Stimulated activated CD4-positive, alpha-beta T cell treated with anti-CD3 and anti-CD28 coated beads, Interleukin-1b, Interleukin-23, amount 100 ng/mL, for 48 hours (primary cell): Measurements from ENCODE around the gene TTF1.
"Not testable (repeated sequence)": the region's sequence is repeated elsewhere in the genome, so short reads cannot be mapped to it uniquely, and the experiment has no call there.

Source experiments
- DNase-seq: peaks from one replicate; pipeline ENCODE4 v3.0.0-alpha.2; 2020

Gene TTF1

DNA sequence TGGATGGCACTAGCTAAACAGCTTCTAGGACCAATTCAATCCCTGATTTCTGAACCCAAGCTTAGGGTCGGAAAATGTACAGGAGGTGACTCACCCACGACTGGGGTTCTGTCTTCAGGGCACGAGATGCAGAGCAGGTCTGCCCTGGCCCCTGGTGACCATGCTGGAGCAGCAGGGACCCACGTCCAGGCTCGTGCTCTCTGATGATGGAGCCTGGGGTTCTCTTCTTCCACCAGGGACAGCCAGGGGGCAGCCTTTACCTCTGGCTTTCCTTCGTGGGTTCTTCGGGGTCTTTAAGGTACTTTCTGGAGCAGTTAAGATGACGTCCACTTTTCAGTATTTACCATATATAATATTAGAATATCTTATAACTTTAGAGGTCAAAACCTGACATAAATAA, 5.4 kb upstream of the TTF1 start:
- peak; percentile 19 for DNase-seq

DNA sequence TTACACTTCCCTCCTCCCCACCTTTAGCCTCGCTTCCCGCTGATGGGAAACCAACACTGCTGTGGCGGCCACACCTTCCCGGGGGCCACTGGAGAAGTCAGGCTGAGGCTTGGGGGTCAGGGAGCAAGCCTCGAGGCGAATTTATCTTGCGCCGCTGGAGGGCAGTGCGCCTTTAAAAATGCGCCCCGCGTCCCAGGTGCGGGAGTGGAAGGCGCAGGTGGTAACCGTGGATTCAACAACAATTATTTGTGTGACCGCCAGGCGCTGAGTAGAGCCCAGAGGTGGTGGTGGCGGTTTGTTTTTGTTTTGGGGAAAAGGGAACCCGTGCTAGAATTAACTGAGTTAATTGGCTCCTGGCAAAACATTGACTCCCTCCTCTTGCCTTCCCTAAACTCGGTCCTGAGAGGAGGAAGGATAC, 4.5 kb upstream of the TTF1 start:
- peak; percentile 68 for DNase-seq

DNA sequence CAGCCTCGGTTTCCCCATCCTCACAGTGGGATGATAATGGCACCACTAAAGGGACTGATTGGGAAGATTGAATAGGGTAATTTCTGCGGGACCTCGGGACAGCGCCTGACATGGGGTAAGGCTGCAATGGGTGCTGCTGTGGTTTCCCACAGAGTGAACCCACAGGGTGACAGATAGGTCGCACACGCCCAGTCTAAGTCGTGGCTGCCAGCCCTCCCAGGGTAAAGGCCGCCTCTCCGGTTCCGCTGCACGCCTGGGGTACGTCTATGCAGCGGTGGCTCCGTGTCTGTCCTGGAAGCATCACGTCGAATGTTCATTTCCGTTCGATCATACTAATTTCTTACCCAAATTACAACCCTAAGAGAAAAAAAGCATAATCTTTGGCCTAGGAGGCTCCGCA, 4.0 kb upstream of the TTF1 start:
- no peak for DNase-seq

DNA sequence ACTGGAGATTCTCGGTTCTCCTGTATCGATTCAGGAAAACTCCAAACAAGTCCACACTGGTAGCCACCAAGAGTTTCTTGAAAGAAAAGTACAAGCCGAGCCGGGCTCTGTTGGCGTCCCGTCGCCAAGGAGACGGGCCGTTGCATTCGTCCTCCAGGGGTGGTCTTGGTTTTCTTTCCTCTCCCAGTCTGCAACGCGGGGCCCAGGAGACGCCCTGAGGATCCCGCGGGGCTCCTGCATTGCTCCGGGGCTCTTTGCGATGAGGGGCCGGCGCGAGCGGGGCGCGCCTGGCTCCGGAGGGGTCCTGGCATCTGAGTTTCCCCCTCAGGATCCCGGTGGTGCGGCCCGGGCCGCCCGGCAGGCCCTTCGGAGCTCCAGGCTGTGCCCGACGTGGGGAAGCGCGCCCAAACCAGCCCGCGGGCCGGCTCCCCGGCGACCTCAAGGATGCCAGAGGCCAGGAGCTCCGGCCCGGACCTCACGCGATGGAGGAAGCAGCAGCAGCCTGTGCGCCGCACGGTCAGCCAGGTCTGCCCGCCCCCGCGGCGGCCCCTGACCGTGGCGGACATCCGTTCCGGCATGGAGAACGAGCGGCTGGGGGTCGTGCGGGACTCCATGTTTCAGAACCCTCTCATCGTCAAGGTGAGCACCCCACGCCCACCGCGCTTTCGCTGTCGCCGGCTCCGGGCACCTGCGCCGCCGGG, 3.3 kb upstream of the TTF1 start, which contains the start of gene CFAP77:
Gene CFAP77 (plus strand): TSS at position 384 of the 701 bp plus-strand sequence. CDS start 61 bp downstream, at position 445.
- DNase-seq: peak; percentile 17

DNA sequence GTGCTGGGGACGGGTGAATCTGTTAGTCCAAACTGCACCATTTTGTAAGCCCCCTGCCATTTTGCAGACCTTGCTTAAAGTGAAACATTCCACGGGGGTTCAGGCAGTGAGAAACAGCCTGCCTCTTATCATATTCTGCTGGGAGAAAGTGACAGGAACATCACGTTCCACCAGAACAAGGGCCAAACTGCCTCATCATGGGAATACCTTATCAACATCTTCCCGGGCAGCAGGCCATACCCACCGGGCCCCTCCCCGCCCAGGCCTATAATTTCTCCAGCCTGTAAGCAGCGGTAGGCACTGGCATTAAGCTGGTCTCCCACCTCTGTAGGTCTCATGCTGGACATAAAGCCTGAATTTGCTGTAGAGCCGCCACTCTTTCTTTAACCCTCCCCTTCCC, 1.9 kb upstream of the TTF1 start:
- no peak for DNase-seq

DNA sequence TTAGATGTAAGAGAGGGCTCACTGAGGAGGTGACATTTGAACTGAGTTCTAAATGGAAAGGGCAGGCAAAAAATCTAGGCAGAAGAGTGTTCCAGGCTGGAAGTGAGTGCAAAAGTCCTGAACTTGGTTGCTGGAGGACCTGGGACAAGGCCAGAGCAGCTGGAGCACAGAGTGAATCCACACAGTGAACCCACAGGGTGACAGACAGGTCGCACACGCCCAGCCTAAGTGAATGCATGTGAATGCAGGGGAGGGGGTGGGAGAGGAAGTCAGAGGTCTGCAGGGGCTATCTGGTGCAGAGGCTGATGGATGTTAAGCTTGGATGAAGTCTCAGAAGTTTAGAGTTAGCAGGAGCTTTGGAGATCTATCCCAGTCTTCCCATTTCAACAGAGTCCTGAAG, 556 bp upstream of the TTF1 start:
- DNase-seq: no peak

DNA sequence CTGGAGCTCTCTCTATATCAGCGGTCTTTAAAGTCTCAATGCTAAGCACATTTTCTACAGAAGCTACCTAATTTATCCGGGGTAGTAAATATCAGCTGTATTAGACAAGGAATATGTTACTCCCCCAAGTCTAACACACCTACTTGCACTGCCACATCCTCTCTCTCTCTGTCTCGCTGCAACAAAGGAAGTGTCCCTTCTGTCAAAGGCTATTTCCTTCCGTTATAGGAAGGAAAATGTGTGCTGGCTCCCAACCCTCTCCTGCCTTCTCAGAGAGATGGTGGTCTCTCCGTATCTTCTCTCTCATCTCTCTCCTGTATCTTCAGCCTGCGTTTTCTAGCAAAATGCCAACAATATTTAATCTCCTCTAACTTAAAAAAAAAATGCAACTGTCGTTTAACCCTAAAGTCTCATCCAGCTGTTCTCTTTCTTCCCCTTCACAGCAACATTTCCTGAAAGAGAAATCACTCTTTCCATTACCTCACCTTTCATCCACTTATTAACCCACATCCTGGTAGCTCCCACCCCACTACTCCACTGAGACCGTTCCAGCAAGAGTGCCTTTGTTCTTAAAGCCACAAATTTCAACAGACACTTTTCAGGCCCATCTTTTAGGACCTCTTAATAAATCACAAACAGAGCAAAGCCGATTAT, 2.3 kb downstream of the TTF1 start:
- peak; percentile 12 for DNase-seq

DNA sequence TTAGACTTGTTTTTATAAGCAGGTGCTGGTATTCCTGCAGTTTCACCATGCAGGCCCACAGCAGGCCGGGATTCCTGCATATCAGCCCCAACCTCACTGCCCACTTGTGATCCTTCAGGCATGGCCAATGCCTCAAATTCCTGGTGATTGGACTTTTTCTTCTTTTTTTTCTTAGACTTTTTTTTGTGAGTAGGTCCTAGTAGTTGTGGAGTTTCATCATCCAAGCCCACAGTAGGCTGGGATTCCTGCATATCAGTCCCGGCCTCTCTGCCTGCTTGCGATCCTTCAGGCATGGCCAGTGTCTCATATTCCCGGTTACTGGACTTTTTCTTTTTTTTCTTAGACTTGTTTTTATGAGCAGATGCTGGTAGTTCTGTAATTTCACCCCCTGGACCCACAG, 4.8 kb downstream of the TTF1 start:
- DNase-seq: no peak

DNA sequence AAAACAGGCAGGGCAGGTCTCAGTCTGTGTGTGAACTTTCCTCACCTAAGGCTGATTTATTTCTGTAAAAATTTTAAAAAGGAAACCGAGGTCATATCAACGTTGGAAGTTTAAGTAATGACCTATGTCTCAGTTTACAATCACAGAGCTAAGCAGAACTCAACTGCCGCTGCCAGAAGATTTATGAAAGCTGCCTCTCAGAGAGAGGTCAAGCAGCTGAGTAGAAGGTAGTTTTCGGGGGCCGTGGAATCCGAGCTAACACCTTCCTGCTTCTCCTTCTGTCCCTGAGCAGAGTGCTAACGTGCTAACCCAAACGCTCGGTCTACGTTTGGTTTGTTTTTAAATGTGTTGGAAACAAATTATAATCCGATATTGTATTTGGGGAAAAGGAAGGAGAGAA, 11.1 kb downstream of the TTF1 start:
- no peak for DNase-seq

DNA sequence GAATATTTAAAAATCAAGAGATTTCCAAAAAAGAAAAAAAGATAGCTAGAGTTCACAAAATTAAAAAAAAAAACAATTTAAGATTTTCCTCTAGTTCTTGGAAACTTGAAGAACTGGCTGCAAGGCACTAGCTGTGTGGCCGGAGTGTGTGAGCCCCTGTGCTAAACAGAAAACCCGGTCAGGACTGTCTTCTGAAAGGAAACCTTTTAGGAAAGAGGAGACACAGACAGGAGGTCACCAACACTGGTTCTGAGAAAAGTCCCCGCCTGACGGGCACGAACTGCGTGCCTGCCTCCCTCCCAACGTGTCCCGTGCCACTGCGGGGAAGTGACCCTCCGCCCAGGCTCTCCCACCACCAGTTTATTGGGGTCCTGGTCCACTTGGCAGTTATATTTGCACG, 15.2 kb downstream of the TTF1 start:
- no peak for DNase-seq

DNA sequence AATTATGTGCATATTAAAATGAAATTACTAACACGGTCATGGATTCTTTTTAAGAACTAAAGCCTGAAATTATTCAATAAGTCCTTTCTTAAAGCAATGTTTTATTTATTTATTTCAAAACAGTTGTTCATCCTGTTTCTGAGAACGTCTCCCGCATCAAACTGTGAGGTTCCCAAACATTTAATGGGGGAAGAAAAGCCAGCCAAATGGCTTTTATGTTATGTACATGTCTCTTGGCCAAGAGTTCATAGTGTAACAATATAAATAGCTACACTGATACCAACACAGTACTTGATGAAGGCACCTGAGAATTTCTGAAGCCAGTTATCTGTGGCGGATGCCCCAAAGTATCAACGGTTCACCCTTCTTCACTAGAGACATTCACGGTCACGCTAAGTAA, 15.7 kb downstream of the TTF1 start:
- DNase-seq: no peak

DNA sequence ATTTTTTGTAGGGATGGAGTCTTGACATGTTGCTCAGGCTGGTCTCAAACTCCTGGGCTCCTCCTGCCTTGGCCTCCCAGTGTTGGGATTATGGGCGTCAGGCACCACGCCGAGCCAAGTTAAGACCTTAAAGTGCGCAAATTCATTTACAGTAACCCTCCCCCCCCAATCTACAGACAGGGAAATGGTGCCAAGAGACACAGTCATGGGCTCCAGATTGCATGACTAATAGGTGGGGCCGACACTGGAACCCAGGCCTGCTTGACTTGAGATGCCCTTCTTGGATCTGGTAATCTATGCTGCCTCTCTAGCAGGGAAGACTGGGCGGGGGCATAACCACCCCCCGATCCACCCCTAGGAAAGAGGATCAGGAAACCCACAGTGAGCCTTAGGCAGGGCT, 19.5 kb downstream of the TTF1 start:
- DNase-seq: no peak

DNA sequence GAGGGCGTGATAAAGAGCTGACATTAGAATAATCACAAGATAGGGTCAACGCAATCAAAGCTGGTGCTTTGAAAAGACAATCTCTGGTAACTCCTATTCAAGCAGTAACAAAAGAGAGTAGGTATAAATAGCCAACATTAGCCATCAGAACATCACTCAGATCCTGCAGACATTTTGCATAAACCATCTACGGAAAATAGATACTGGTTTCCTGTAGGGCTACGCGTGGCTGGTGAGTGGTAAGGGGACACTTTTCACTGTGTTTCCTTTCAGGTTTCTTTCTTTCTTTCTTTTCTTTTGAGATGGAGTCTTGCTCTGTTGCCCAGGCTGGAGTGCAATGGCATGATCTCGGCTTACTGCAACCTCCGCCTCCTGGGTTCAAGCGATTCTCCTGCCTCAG, 22.3 kb downstream of the TTF1 start:
- no peak for DNase-seq

DNA sequence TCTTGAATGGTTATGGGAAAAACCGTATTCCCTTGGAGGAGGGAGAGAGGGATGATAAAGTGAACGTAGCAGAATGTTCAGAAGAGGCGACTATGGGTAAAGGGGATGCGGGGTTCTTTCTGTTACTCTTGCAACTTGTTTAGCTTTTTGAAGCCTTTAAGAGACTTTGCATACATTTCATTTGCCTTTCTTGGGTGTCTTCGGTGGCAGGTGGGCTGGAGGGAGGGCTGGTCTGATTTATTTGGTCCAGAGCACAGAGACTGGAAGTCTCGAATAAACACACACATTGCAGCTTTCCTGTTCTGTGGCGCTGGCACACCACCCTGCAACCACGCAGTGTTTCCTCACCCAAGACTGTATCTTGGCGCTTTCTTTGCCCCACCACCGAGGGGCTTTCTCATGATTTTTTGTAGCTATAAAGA, 23.2 kb downstream of the TTF1 start:
- no peak for DNase-seq

DNA sequence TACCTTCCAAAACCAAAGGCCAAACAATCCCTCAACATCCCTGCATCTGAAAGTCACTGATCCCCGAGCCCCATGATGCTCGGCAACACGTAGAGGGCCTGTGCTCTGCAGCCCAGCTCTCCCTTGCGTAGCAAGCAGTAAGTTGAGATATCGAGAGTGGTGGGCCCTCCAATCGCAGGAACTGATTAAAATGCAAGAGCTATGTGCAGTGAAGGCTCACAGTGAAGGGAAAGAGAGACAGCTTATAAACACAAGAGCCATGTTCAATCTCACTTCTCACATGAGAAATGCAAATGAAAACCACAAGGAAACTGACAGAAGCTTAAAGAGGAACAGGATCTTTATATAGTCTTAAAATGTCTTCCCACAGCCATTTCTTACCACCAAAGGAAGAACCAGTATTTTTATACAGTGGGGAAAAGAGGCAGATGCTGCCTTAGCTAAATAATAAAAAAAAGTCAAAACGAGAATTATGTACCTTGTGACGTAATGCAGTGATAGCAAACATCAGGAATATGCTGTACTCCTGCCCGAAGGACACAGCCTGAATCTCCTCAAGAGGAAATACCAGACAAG, 24.6 kb downstream of the TTF1 start:
- DNase-seq: no peak

DNA sequence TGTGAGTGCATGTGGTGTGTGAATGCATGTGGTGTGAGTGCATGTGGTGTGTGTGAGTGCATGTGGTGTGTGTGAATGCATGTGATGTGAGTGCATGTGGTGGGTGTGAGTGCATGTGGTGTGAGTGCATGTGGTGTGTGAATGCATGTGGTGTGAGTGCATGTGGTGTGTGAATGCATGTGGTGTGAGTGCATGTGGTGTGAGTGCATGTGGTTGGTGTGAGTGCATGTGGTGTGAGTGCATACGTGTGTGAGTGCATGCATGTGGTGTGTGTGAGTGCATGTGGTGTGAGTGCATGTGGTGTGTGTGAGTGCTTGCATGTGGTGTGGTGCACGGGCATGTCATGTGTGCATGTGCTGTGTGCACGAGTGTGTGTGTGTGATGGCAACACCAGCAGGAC, 28.2 kb downstream of the TTF1 start:
- DNase-seq: not testable (repeated sequence)

DNA sequence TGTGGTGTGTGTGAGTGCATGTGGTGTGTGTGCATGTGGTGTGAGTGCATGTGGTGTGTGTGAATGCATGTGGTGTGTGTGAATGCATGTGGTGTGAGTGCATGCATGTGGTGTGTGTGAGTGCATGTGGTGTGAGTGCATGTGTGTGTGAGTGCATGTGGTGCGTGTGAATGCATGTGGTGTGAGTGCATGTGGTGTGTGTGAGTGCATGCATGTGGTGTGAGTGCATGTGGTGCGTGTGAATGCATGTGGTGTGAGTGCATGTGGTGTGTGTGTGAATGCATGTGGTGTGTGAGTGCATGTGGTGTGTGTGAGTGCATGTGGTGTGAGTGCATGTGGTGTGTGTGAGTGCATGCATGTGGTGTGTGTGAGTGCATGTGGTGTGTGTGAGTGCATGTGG, 28.9 kb downstream of the TTF1 start:
- not testable (repeated sequence) for DNase-seq

DNA sequence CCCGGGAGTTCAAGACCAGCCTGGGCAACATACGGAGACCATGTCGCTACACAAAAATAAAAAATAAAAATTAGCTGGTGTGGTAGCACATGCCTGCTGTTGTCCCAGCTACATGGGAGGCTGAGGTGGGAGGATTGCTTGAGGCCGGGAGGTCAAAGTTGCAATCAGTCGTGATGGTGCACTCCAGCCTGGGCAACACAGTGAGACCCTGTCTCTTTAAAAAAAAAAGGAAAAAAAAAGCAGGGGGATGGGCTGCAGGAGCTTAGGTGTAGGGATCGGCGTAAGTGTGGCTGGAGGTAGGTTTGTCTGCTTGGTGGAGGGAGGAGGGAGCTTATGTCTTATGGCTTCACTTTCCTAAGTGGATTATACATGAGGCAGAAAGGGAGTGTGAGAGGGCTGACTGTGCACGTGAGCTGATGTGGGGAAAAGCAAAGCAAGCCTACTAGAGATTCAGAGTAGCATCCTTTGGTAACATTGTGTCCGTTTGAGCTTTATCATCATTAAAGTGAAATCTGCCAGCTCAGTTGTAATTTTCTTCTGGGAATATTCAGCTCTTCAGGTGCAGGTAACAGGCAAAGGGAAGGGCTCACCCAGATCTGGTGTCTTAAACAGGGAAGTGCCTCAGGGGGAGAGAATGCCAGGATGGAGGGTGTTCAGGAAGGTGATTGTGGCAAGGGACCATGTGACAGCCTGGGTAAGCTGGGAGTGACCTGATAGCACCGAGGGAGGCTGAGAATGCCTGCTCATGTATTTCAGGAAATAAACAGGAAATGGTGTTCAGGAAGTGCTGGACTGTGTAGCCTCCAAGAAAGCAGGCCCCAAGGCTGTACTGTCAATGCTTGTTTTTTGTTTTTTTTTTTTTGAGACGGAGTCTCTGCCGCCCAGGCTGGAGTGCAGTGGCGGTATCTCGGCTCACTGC, 34.2 kb downstream of the TTF1 start:
- DNase-seq: no peak

DNA sequence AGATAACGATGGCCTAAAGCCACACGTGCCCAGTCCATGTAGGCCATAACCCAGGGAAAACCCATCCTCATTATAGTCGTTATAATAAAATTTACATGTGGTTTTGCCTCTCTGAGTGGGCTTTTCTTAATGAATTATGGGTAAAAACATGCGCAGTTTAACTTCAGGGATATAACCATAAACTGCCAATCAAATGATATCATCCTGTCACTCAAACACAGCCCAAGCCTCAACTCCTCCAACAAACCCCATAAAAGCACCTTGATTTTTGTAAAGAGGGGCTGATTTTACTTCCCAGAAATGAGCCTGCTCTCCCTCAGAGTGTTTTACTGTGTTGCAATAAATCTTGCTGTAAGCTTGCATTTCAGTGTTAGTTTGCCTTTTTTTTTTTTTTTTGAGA, 36.0 kb downstream of the TTF1 start:
- no peak for DNase-seq

DNA sequence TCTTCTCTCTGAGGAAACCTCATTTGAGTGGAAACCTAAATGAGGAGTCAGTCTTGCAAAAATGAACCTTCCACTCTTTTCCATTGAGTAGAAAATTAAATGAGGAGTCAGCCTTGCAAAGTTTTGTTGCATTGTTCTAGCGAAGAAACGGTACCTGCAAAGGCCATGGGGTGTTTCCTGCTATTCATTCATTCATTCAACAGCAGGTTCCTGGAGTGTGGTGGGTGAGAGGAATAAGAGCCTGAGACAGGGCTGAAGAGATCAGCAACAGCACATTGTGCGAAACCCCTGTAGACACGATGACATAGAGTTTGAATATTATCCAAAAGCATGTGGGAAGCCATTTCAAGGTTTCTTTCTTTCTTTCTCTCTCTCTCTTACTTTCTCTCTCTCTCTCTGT, 37.2 kb downstream of the TTF1 start:
- DNase-seq: no peak

DNA sequence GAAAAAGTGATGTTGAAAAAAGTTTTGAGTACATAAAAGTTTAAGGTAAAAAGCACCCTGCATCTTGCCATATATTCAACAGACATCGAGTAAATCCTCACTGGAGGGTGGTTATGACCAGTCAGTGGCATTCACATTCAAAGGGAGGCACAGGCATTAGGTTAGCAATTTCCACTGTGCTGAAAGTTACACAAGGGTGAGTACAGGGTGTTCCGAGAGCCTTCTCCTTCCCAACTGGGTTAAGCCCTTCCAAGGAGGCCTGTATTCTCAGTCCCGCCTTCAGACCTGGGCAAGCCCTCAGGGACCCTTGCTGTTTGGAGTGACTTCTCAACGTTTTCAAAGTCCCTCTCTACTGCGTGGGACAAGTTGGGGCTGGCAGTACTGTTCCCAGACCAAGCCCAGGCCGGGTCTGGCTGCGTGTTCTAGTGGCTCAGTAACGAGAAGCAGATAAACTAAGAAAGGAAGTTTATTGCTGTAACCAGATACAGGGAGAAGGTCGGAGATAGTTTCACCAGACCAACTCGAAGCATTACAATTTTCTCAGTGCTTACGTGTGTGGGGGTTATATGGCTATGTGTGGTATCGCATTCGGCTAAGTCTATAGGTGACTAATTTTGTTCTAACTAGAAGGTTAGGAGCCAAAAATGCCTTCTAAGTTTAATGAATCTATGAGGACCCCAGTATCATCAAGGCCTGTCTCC, 38.9 kb downstream of the TTF1 start:
- DNase-seq: no peak

DNA sequence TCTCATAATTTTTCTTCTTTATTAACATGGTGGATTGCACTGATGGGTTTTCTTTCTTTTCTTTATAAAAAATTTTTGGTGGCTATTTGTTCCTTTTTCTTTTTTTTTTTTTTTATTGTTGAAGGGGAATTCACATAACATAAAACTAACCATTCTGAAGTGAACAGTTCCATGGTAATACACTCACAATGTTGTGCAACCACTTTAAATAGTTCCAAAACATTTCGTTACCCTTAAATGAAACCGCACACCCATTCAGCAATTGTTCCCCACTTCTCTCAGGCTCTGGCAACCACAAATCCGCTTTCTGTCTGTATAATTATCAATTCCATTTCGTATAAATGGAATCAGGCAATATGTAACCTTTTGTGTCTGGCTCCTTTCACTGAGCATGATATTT, 40.2 kb downstream of the TTF1 start:
- DNase-seq: no peak

DNA sequence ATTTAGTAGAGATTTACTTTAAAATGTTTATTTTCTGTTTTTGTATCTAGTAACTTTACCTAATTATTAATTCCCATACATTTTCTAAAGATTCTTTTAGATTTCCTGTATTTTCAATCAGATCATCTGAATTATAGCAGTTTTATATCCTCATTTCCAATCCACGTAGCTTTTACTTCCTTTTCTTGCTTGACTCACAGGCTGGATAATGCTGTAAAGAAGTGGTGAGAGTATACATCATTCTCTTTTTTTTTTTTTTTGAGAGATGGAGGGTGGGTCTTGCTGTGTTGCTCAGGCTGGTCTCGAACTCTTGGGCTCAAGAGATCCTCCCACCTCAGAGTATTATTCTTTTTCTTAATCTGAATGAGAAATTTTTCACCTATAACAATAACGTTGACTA, 40.7 kb downstream of the TTF1 start:
- DNase-seq: no peak
